GM18951 (cell line): ENCODE data around the gene DOCK2.

ENCODE experiments used
- POLR2A ChIP-seq: IDR thresholded peaks from 4 replicates; pipeline ENCODE4 v1.6.1; 2011; ENCODE audit warnings: mild to moderate bottlenecking; ENCODE audit not compliant: insufficient read length, insufficient read depth; ENCODE audit errors: extremely low read depth
- in situ Hi-C: fragments of 300-500 bp; cut with MboI; formaldehyde crosslinking; loops from one replicate; pipeline ENCODE4 v1.12.0; 2022; ENCODE audit warnings: low sequenced_read_pairs, mixed read lengths, inconsistent platforms; ENCODE audit not compliant: unreplicated experiment

DOCK2 gene

DNA sequence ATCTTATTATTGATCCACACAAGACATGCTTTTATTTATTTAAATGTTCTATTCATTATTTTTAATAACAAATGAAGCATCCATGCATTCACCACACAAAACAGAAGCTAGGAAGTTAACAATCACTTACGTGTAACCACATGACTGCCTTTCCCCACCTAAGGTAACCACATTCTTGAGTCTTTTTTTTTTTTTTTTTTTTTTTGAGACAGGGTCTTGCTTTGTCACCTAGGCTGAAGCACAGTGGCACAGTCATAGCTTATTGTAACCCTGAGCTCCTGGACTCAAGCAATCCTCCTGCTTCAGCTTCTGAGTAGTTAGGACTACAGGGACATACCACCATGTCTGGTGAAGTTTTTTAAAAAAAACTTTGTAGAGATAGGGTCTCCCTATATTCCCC is 133.0 kb downstream of the DOCK2 start:
- in situ Hi-C loops = no loop called here
- TF ChIP-seq POLR2A = no peak

GRCh38 chr5:169772256-169772655 is 135.2 kb downstream of the DOCK2 start:
- no peak for TF ChIP-seq POLR2A
- in situ Hi-C loops = no loop called here

DNA sequence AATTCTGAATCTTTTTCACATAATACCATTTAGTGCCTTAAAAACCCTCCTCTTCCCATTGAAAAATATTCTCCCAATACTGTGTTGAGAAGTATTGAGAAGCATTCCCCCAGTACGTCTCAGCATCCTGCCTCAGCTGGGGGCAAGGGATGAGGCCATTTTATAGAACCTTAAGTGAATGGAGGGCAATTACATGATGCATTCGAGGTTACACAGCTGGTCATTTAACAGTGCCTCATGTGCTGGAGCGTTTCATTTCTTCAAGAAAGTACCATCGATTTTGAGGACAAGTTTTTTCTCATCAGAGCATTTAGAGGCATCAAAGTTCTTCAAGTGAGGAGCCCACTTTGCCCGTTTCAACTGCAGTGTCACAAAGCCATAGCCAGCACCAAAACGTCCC is 135.6 kb downstream of the DOCK2 start:
- in situ Hi-C loops = no loop called here
- TF ChIP-seq POLR2A = no peak

GRCh38 chr5:169777159-169777558 is 140.1 kb downstream of the DOCK2 start:
- TF ChIP-seq POLR2A = no peak

GRCh38 chr5:169778622-169779596 is 141.8 kb downstream of the DOCK2 start:
- TF ChIP-seq POLR2A = no peak
- in situ Hi-C loops = no loop called here

More at GRCh38 chr5:169777159-169777558, 140.1 kb downstream of the DOCK2 start:
- in situ Hi-C loops = no loop called here

GRCh38 chr5:169781420-169782345 is 144.6 kb downstream of the DOCK2 start:
- no peak for TF ChIP-seq POLR2A
- in situ Hi-C loops = no loop called here

- in situ Hi-C loops = no loop called here
- no peak for TF ChIP-seq POLR2A
Measured at GRCh38 chr5:169785771-169786618, 148.9 kb downstream of the DOCK2 start.

GRCh38 chr5:169788168-169788567 is 151.1 kb downstream of the DOCK2 start:
- in situ Hi-C loops = no loop called here
- no peak for TF ChIP-seq POLR2A

- TF ChIP-seq POLR2A = no peak
- in situ Hi-C loops = no loop called here
Measured at GRCh38 chr5:169789417-169789940, 152.4 kb downstream of the DOCK2 start.

GRCh38 chr5:169791251-169791650 is 154.2 kb downstream of the DOCK2 start:
- in situ Hi-C loops = no loop called here
- TF ChIP-seq POLR2A = no peak

DNA sequence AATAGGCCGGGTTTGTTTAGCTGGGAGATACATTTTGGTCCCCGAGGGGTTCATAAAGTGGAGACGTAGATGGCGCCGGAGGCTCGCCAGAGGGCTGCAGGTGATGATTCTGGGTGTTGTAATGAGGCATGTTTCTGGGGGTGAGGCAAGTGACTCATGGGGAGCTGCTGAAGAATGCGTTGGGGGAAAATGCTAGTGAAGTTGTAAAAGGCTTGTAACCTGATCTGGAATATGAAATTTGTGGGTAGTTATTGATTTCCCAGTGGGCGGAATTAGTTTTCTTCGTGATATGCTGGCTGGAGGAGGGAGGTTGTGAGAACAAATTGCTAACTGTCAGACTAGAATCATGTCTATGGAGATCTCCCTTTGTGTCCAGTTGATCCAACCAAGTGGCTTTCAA is 158.3 kb downstream of the DOCK2 start:
- no peak for TF ChIP-seq POLR2A
- in situ Hi-C loops = no loop called here

DNA sequence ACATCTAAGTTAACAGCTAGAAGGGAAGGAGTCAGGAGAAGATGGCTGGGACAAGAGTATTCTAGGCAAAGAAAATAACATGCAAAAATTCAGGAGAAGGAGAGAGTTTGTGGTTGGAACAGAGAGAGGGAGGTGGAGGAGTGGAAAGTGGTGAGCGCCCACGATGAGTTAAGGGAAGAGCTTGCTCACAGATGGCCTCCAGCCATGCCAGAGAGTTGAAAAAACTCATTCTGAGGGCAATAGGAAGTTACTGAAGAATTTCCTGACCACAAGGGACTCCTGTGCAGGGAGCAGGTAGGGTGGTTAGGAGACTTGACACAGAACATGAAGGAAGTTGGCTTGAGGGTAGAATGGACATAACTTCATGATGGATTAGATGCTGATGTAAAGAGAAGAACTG is 159.7 kb downstream of the DOCK2 start:
- in situ Hi-C loops = no loop called here
- no peak for TF ChIP-seq POLR2A
